ENCODE measurements around the gene CLDN20. TPM values are rescaled to one million over a fixed set of nuclear protein-coding genes. Genes with fewer than 3 reads are reported as not detected.
A peak's percentile ranks its signal among the peaks of the same experiment; 100 is the strongest.

Gene CLDN20
- total and polyA plus RNA-seq, 2 of the 8 experiments (the other 6 are each of a cell fraction or from before 2014, with no cell fraction given): not detected

GRCh38 chr6:155314092-155314772 is 50.4 kb downstream of the CLDN20 start, which contains the start of gene TFB1M:
Gene TFB1M, minus strand, starts transcription at chr6:155314484. Its CDS starts 56 bp downstream, at chr6:155314428.
- peak within 1 kb of the TSS; percentile 83 for H2BK15ac ChIP-seq (ENCODE audit: low read length)
- peak within 1 kb of the TSS; percentile 94 for H3K4ac ChIP-seq (replicated peaks; ENCODE audit: insufficient read length, low read depth, low read length)
- peak within 1 kb of the TSS; percentile 89 for H2BK120ac ChIP-seq (replicated peaks; ENCODE audit: low read depth, low read length)
- peak; percentile 98 to 100 for DNase-seq (ENCODE audit: low read depth in 1 of 2, low spot score in 2 of 2)
- no peak within 1 kb of the TSS for H3K23ac ChIP-seq (ENCODE audit: insufficient read length)
- WGBS, 2 experiments (ENCODE audit: extremely low coverage in 1 of 2, insufficient coverage in 1 of 2, insufficient read length in 1 of 2, insufficient replicate concordance in 2 of 2, low coverage in 1 of 2, low lambda C conversion rate in 2 of 2, missing lambda C conversion rate in 1 of 2): 0% methylated on average over 52 of the region's 52 CpGs; no CpG with 5 or more reads in 1 of the 2 experiments
- peak within 1 kb of the TSS; percentile 82 to 96 (median 93) for H3K4me3 ChIP-seq (ENCODE audit: extremely low read depth in 1 of 4, insufficient read depth in 2 of 4, low read depth in 3 of 4, low read length in 4 of 4)
- no peaks in the 10 kb centered on the region for H3K79me1 ChIP-seq (ENCODE audit: low read depth, low read length)
- H3K4me1 ChIP-seq (replicated peaks in 1 of 4; ENCODE audit: control insufficient read depth in 3 of 4, insufficient read depth in 4 of 4, low read length in 3 of 4): no peaks in the 10 kb centered on the region
- no peak within 1 kb of the TSS for H2BK12ac ChIP-seq (ENCODE audit: low read depth, low read length)
- CTCF ChIA-PET (ENCODE audit: partially characterized antibody): interaction anchor here (1.0 to 1.2 kb wide), 4 partner anchors 16 to 299 kb away, joined by 3 to 5 read pairs (median 3); no protein-coding TSS in a partner anchor
- H3K27ac ChIP-seq (ENCODE audit: low read depth, low read length): peak within 1 kb of the TSS; percentile 83
- H3K9me3 ChIP-seq (ENCODE audit: insufficient read depth in 2 of 2, low read depth in 1 of 2, low read length in 1 of 2): no peaks in the 10 kb centered on the region
- peak within 1 kb of the TSS; percentile 89 for H2AFZ ChIP-seq (ENCODE audit: low read length)
- peaks cover 3 to 35% (median 11%) of the 10 kb centered on the region in 4 experiments; a peak in 7 of 8 replicates for H3K36me3 ChIP-seq (ENCODE audit: control insufficient read depth in 2 of 4, insufficient read depth in 4 of 4, low read length in 3 of 4)
- peaks cover 6% of the 10 kb centered on the region for H3K23me2 ChIP-seq (ENCODE audit: low read depth, low read length)
- H3K56ac ChIP-seq (replicated peaks; ENCODE audit: insufficient read length, low read depth, low read length): peak within 1 kb of the TSS; percentile 87
- peak; percentile 99 for FAIRE-seq
- peak within 1 kb of the TSS; percentile 90 for H3K18ac ChIP-seq (ENCODE audit: extremely low read depth, low read length)
- H2BK20ac ChIP-seq (ENCODE audit: low read length): no peak within 1 kb of the TSS
- H4K5ac ChIP-seq (ENCODE audit: insufficient read length, low read depth, low read length): peak within 1 kb of the TSS; percentile 93
- peak within 1 kb of the TSS; percentile 87 for H2BK5ac ChIP-seq (ENCODE audit: low read depth, low read length)
- peaks cover under 1 to 1% of the 10 kb centered on the region in 2 experiments for H4K20me1 ChIP-seq (replicated peaks in 1 of 2; ENCODE audit: control insufficient read depth in 1 of 2, insufficient read depth in 2 of 2, low read length in 2 of 2)
- POLR2A ChIA-PET (ENCODE audit: partially characterized antibody): interaction anchor here (0.6 to 1.1 kb wide), 6 partner anchors 8 to 35 kb away, joined by 3 read pairs; no protein-coding TSS in a partner anchor
- H3K79me2 ChIP-seq (ENCODE audit: control insufficient read depth in 1 of 2, insufficient read depth in 2 of 2, low read length in 2 of 2): peaks cover 0 to 25% of the 10 kb centered on the region in 2 experiments; a peak in 2 of 4 replicates
- H3K9ac ChIP-seq (replicated peaks in 1 of 4; ENCODE audit: extremely low read depth in 1 of 4, low read depth in 3 of 4, low read length in 3 of 4): peak within 1 kb of the TSS; percentile 63 to 85 (median 73)
- H4K8ac ChIP-seq (ENCODE audit: extremely low read depth, insufficient read depth, low read length): peak within 1 kb of the TSS; percentile 92
- H3K27me3 ChIP-seq (replicated peaks in 1 of 4; ENCODE audit: control insufficient read depth in 3 of 4, extremely low read depth in 1 of 4, insufficient read depth in 3 of 4, low read length in 3 of 4): no peaks in the 10 kb centered on the region
- no peak within 1 kb of the TSS for H3K14ac ChIP-seq (ENCODE audit: insufficient read length)
- peak within 1 kb of the TSS; percentile 72 for H4K91ac ChIP-seq (replicated peaks; ENCODE audit: insufficient read length, low read length)
- H2AK5ac ChIP-seq (ENCODE audit: low read depth, low read length): 0 out of 2 replicates have a peak within 1 kb of the TSS, but pooled peaks have one; percentile 11
- peak within 1 kb of the TSS; percentile 85 to 95 for H3K4me2 ChIP-seq (ENCODE audit: insufficient read depth in 1 of 2, low read depth in 2 of 2, low read length in 2 of 2)
- no peak for TF ChIP-seq CTCF (IDR thresholded peaks at IDR 0.05; ENCODE audit: control extremely low read depth in 1 of 3, insufficient read depth in 1 of 3, low read depth in 1 of 3, low read length in 3 of 3)
- peak in 1 of 2 experiments; percentile 71; a peak in 2 of 4 replicates for TF ChIP-seq SIN3A (conservative IDR thresholded peaks at IDR 0.05 in 1 of 2, IDR thresholded peaks at IDR 0.05 in 1 of 2; ENCODE audit: low read depth in 1 of 2, low read length in 2 of 2)
- TF ChIP-seq HDAC2 (IDR thresholded peaks at IDR 0.05; ENCODE audit: borderline replicate concordance in 1 of 2, low read depth in 2 of 2, low read length in 2 of 2): peak in 1 of 2 experiments; percentile 15; a peak in 1 of 4 replicates
- TF ChIP-seq SP4 (IDR thresholded peaks at IDR 0.05; ENCODE audit: low read length): no peak
- TF ChIP-seq KDM4A (IDR thresholded peaks at IDR 0.05; ENCODE audit: low read depth, low read length, severe bottlenecking): peak; percentile 87
- TF ChIP-seq SP2 (IDR thresholded peaks at IDR 0.05; ENCODE audit: low read length): peak; percentile 4; the same call in 1 of the 2 replicates
- no peak for TF ChIP-seq SIRT6 (IDR thresholded peaks at IDR 0.05; ENCODE audit: low read length)
- TF ChIP-seq TBP (IDR thresholded peaks at IDR 0.05; ENCODE audit: low read depth, low read length): peak; percentile 52; the same call in 1 of the 2 replicates

Measured in H1 (cell line).